NOMO-1 treated with dmso at 0.1 percent for 144 hours (cell line): Measurements from ENCODE around the gene TAS1R2.

Source experiments
- DNase-seq: peaks from one replicate; lab custom pipeline; 2025; ENCODE audit not compliant: unreplicated experiment; lab: John Stamatoyannopoulos, UW

TAS1R2 gene

GRCh38 chr1:18803151-18803791, 56.2 kb downstream of the TAS1R2 start:
- no peak for DNase-seq

DNA sequence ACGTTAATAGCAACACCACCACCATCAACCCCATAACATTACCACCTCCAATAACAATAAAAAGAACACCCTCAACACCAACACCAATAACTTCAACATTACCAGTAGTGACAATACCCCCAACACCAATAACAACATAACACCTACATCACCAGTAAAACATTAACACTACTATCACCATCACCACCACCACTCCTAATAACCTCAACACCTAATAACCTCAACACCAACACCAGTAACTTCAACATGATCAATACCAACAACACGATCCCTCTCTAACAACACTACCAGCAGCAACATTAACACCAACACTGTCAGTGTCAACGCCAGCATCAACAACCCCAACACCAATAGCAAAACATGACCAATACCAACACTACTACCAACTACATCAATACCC, 57.2 kb downstream of the TAS1R2 start:
- no peak for DNase-seq

GRCh38 chr1:18800258-18800657, 59.2 kb downstream of the TAS1R2 start:
- no peak for DNase-seq

DNA sequence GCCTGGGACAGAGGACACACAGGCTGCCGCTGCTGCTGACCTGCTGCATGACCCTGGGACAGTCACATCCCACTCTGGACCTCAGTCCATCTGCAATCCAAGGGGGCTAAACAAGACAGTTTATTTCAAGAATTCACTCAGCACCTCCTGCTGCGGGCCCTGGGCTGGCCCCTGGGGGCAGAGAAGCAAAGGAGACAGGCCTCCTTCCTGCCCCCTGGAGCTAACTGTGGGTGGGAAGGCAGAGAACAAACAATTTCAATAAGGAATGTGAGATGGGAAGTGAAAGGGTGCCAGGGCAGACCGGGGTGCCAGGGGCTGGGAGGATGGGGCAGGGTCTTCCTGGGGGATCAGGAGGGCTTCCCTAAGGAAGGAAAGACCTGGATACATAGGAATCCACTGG, 60.0 kb downstream of the TAS1R2 start:
- DNase-seq: no peak

- no peak for DNase-seq
These were observed 60.5 kb downstream of the TAS1R2 start for GRCh38 chr1:18798946-18799345.

DNA sequence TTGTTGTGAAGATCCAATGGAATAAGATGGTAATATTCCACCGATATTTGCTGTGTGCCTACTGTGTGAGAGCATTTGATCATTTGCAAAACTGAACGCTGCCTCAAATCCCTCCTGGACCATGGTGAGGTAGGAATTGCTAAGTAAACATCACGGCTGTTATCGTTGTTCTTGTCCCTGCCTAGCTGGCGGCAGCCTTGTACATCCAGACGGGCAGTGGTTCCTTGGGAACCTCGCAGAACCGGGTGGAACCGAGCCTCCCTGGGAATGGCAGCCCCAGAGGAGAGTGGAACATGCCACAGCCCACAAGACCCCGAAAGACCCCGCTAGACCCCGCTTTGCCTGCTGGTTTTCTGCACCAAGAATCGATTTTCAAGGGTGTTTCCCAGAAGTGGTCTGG, 60.9 kb downstream of the TAS1R2 start:
- no peak for DNase-seq

DNA sequence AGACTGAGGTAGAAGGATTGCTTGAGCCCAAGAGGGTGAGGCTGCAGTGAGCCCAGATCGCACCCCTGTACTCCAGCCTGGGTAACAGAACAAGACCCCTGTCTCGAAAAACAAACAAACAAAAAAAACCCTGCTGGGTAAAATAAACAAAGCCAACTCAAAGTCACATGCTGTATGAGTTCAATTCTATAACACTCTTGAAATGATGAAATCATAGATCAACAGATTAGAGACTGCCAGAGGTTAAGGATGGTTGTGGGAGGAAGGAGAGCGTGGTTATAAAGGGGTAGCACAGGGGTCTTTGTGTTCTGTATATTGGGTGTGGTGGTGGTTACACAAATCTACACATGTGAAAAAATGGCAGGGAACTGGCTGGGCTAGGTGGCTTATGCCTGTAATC, 62.5 kb downstream of the TAS1R2 start:
- DNase-seq: no peak

DNA sequence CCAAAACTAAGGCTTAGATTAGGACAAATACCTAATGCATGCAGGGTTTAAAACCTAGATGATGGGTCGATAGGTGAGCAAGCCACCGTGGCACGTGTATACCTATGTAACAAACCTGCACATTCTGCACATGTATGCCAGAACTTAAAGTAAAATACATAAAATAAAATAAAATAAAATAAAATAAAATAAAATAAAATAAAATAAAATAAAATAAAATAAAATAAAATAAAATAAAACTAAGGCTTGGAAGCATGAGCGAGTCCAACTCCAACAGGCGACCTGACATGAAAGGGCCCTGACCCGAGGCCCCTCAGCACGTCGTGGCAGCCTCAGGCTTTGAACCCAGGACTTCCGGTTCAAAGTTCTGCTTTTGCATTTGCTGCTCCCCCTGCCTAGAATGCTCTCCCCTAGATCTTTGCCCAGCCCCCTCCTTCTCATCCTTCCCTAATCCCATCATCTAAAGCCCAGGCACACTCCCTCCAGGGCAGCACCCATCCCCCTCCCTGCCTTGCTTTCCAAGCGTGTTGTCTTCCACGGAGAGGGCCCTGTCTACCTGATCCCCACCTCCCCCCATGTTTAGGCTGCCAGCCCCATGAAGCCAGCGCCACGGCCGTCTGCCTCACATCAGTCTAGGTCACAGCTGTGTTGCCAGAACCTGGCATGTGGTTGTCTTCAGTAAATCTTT, 64.3 kb downstream of the TAS1R2 start:
- no peak for DNase-seq

DNA sequence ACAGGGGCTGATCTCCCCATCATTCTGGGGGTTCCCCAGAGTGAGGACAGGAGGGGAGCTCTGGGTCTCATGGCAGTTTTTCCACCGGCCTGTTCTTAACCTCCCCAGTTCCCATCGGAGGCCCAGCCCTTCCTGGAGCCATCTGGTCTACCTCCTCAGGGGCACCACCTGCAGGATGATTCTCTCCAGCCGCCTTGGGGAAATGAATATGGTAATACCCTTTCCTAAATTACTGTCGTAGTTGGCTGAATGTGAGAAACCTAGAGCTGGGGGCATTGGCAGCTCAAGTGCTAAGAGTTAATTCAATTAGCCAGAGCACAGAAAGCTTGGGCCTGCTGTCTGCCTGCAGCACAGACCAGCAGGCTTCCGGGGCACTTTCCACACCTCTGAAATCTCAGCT, 64.9 kb downstream of the TAS1R2 start:
- DNase-seq: no peak

GRCh38 chr1:18794051-18794450, 65.4 kb downstream of the TAS1R2 start:
- DNase-seq: no peak

- DNase-seq: no peak
These were observed 66.3 kb downstream of the TAS1R2 start for GRCh38 chr1:18793164-18793563.

- DNase-seq: no peak
These were observed 66.7 kb downstream of the TAS1R2 start for GRCh38 chr1:18792747-18793146.
